HUES64 (cell line): ENCODE measurements around the gene SPINK7. TPM values are rescaled to one million over a fixed set of nuclear protein-coding genes. Genes with fewer than 3 reads are reported as not detected.
A peak's percentile ranks its signal among the peaks of the same experiment; 100 is the strongest.
"Not testable (repeated sequence)": the region's sequence is repeated elsewhere in the genome, so short reads cannot be mapped to it uniquely, and the experiment has no call there.

Source experiments
- H3K27ac ChIP-seq: 2 replicates; pipeline ENCODE4 v1.7.0; 2013; ENCODE audit warnings: low read depth, low read length, inconsistent platforms
- H3K27me3 ChIP-seq: 2 replicates; pipeline ENCODE4 v1.6.1; 2013; ENCODE audit warnings: mild to moderate bottlenecking, low read length; ENCODE audit not compliant: insufficient read depth
- H3K36me3 ChIP-seq: 2 replicates; pipeline ENCODE4 v1.6.1; 2013; ENCODE audit warnings: mild to moderate bottlenecking, low read length; ENCODE audit not compliant: insufficient read depth
- H3K4me1 ChIP-seq: 2 replicates; pipeline ENCODE4 v1.6.1; 2013; ENCODE audit warnings: mild to moderate bottlenecking, low read length, moderate library complexity; ENCODE audit not compliant: insufficient read depth
- H3K4me3 ChIP-seq: 2 replicates; pipeline ENCODE4 v1.5.1; 2013; ENCODE audit warnings: mild to moderate bottlenecking, low read length, moderate library complexity
- H3K9ac ChIP-seq: 2 replicates; pipeline ENCODE4 v1.6.1; 2013; ENCODE audit warnings: mild to moderate bottlenecking, low read depth, low read length
- H3K9me3 ChIP-seq: 2 replicates; pipeline ENCODE4 v1.6.1; 2013; ENCODE audit warnings: low read depth, low read length; ENCODE audit not compliant: insufficient read depth
- WGBS: fragments of 150-250, 120-280 bp; methylation state at CpG from one replicate; pipeline ENCODE4 v1.1.7; 2013; ENCODE audit warnings: missing lambda C conversion rate; 5-methylcytosine and 5-hydroxymethylcytosine counted together
- polyA plus RNA-seq, 2 experiments: library from polyadenylated mRNA; stranded (reverse); fragments of 50-300 nt; gene quantifications; one replicate each; pipeline ENCODE4 v1.2.3, GENCODE V29; 2013

SPINK7 gene
- not detected for polyA plus RNA-seq (2013, experiment 1 of 2)
- polyA plus RNA-seq (2013, experiment 2 of 2), result not detected

GRCh38 chr5:148312153-148312552 lies at the start of gene SPINK7:
Gene SPINK7 (plus strand): TSS chr5:148312423. CDS start chr5:148312484, 61 bp downstream.
- 85% methylated on average over 3 of the region's 3 CpGs for WGBS

GRCh38 chr5:148267962-148268361 lies 44.3 kb upstream of the SPINK7 start:
- Histone ChIP-seq H3K9ac (no peak overlapping the region), H3K4me1 (no peaks in the 10 kb centered on the region), H3K4me3 (no peak overlapping the region), H3K9me3 (no peaks in the 10 kb centered on the region), H3K27me3 (no peaks in the 10 kb centered on the region), H3K27ac (no peak overlapping the region), H3K36me3 (no peaks in the 10 kb centered on the region)
- 77% methylated on average over 3 of the region's 3 CpGs for WGBS

More at GRCh38 chr5:148312153-148312552, at the start of gene SPINK7:
- Histone ChIP-seq H3K27ac (no peak within 1 kb of the TSS), H3K36me3 (no peaks in the 10 kb centered on the region), H3K9ac (no peak within 1 kb of the TSS), H3K9me3 (no peaks in the 10 kb centered on the region), H3K4me1 (no peaks in the 10 kb centered on the region), H3K27me3 (no peaks in the 10 kb centered on the region), H3K4me3 (no peak within 1 kb of the TSS)

- H3K4me3 ChIP-seq, result no peak within 1 kb of the TSS
- H3K9me3 ChIP-seq, result no peaks in the 10 kb centered on the region
- no peak within 1 kb of the TSS for H3K27ac ChIP-seq
- no peaks in the 10 kb centered on the region for H3K27me3 ChIP-seq
- no peaks in the 10 kb centered on the region for H3K36me3 ChIP-seq
- 90% methylated on average over 4 of the region's 4 CpGs for WGBS
- no peak within 1 kb of the TSS for H3K9ac ChIP-seq
- no peaks in the 10 kb centered on the region for H3K4me1 ChIP-seq
Measured at GRCh38 chr5:148268566-148268965, 43.7 kb upstream of the SPINK7 start, which contains the start of gene SPINK13. Gene SPINK13 (plus strand): TSS chr5:148268794. CDS start chr5:148270073, 1,279 bp downstream.

GRCh38 chr5:148275129-148275528 lies 37.1 kb upstream of the SPINK7 start:
- not testable (repeated sequence) for H3K4me1 ChIP-seq, H3K4me3 ChIP-seq, H3K9me3 ChIP-seq, H3K27ac ChIP-seq, H3K9ac ChIP-seq, H3K36me3 ChIP-seq, H3K27me3 ChIP-seq
- 89% methylated on average over 2 of the region's 2 CpGs for WGBS

GRCh38 chr5:148280893-148281292 lies 31.3 kb upstream of the SPINK7 start:
- H3K9me3 ChIP-seq, H3K9ac ChIP-seq, H3K36me3 ChIP-seq, H3K4me3 ChIP-seq, H3K4me1 ChIP-seq, H3K27me3 ChIP-seq: not testable (repeated sequence)
- 0 out of 2 replicates have a peak overlapping the region, but pooled peaks have one; percentile 29 for H3K27ac ChIP-seq
- 18% methylated on average over 5 of the region's 5 CpGs for WGBS

- H3K9ac ChIP-seq, H3K4me1 ChIP-seq, H3K27ac ChIP-seq, H3K27me3 ChIP-seq, H3K4me3 ChIP-seq, H3K36me3 ChIP-seq, H3K9me3 ChIP-seq: not testable (repeated sequence)
- 90% methylated on average over 4 of the region's 4 CpGs for whole genome bisulfite sequencing
Measured at GRCh38 chr5:148281336-148281735, 30.9 kb upstream of the SPINK7 start.

GRCh38 chr5:148290271-148291195 lies 21.7 kb upstream of the SPINK7 start:
- H3K9ac ChIP-seq, result no peak overlapping the region
- 51% methylated on average over 6 of the region's 6 CpGs for WGBS
- H3K36me3 ChIP-seq, result no peaks in the 10 kb centered on the region
- no peaks in the 10 kb centered on the region for H3K27me3 ChIP-seq
- no peaks in the 10 kb centered on the region for H3K4me1 ChIP-seq
- no peak overlapping the region for H3K27ac ChIP-seq
- no peaks in the 10 kb centered on the region for H3K9me3 ChIP-seq
- H3K4me3 ChIP-seq, result no peak overlapping the region

GRCh38 chr5:148297731-148298130 lies 14.5 kb upstream of the SPINK7 start:
- Histone ChIP-seq H3K36me3 (no peaks in the 10 kb centered on the region), H3K9me3 (no peaks in the 10 kb centered on the region), H3K4me1 (no peaks in the 10 kb centered on the region), H3K27ac (no peak overlapping the region), H3K27me3 (no peaks in the 10 kb centered on the region), H3K4me3 (no peak overlapping the region), H3K9ac (no peak overlapping the region)
- 77% methylated on average over 4 of the region's 4 CpGs for WGBS

GRCh38 chr5:148306446-148306845 lies 5.8 kb upstream of the SPINK7 start:
- no peaks in the 10 kb centered on the region for H3K4me1 ChIP-seq
- 100% methylated on average over 1 of the region's 1 CpG for WGBS
- no peak overlapping the region for H3K4me3 ChIP-seq
- H3K27me3 ChIP-seq, result no peaks in the 10 kb centered on the region
- no peaks in the 10 kb centered on the region for H3K36me3 ChIP-seq
- H3K27ac ChIP-seq, result no peak overlapping the region
- H3K9me3 ChIP-seq, result no peaks in the 10 kb centered on the region
- no peak overlapping the region for H3K9ac ChIP-seq

GRCh38 chr5:148309019-148309418 lies 3.2 kb upstream of the SPINK7 start:
- no peaks in the 10 kb centered on the region for H3K36me3 ChIP-seq
- H3K27ac ChIP-seq, result no peak overlapping the region
- H3K9me3 ChIP-seq, result no peaks in the 10 kb centered on the region
- H3K4me1 ChIP-seq, result no peaks in the 10 kb centered on the region
- 92% methylated on average over 3 of the region's 3 CpGs for WGBS
- H3K9ac ChIP-seq, result no peak overlapping the region
- no peaks in the 10 kb centered on the region for H3K27me3 ChIP-seq
- H3K4me3 ChIP-seq, result no peak overlapping the region

GRCh38 chr5:148309746-148310145 lies 2.5 kb upstream of the SPINK7 start:
- Histone ChIP-seq H3K9ac (no peak overlapping the region), H3K36me3 (no peaks in the 10 kb centered on the region), H3K4me1 (no peaks in the 10 kb centered on the region), H3K9me3 (no peaks in the 10 kb centered on the region), H3K27me3 (no peaks in the 10 kb centered on the region), H3K27ac (no peak overlapping the region), H3K4me3 (no peak overlapping the region)
